B cell (primary cell): Measurements from ENCODE around the gene TSEN2.

ENCODE experiments used
- EZH2 ChIP-seq: IDR thresholded peaks from 2 replicates; pipeline ENCODE4 v1.6.1; 2012; ENCODE audit warnings: borderline replicate concordance, low read depth, mild to moderate bottlenecking, moderate library complexity, low read length; ENCODE audit not compliant: insufficient read depth, poor library complexity, severe bottlenecking
- TF ChIP-seq, protein P1 (sequence below): fragments of 200-600 bp; IDR thresholded peaks from one replicate; pipeline ENCODE4 v1.8.0; 2022; ENCODE audit warnings: antibody characterized with exemption, mild to moderate bottlenecking

DNA sequence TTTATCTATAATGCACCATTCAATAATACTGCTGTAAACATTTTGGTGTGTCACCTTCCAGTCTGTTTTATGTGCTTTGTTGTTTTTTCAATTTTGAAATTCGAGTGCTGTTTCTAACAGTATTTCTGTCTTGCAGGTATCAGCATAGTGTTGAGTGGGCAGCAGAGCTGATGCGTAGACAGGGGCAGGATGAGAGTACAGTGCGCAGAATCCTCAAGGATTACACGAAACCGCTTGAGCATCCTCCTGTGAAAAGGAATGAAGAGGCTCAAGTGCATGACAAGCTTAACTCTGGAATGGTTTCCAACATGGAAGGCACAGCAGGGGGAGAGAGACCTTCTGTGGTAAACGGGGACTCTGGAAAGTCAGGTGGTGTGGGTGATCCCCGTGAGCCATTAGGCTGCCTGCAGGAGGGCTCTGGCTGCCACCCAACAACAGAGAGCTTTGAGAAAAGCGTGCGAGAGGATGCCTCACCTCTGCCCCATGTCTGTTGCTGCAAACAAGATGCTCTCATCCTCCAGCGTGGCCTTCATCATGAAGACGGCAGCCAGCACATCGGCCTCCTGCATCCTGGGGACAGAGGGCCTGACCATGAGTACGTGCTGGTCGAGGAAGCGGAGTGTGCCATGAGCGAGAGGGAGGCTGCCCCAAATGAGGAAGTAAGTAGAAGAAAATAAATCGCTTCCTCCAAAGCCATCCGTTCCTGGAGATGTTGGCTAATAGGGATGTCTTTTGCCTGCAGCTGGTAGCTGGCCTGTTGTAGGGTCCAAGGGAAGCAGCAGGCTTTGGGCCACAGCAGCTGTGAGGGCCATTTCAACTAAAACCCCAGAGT, 19.1 kb downstream of the TSEN2 start:
- TF ChIP-seq, protein P1, sequence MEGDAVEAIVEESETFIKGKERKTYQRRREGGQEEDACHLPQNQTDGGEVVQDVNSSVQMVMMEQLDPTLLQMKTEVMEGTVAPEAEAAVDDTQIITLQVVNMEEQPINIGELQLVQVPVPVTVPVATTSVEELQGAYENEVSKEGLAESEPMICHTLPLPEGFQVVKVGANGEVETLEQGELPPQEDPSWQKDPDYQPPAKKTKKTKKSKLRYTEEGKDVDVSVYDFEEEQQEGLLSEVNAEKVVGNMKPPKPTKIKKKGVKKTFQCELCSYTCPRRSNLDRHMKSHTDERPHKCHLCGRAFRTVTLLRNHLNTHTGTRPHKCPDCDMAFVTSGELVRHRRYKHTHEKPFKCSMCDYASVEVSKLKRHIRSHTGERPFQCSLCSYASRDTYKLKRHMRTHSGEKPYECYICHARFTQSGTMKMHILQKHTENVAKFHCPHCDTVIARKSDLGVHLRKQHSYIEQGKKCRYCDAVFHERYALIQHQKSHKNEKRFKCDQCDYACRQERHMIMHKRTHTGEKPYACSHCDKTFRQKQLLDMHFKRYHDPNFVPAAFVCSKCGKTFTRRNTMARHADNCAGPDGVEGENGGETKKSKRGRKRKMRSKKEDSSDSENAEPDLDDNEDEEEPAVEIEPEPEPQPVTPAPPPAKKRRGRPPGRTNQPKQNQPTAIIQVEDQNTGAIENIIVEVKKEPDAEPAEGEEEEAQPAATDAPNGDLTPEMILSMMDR: no peak
- no peak for TF ChIP-seq EZH2
